Measurements from ENCODE around the gene SUN1.

The SUN1 gene

DNA sequence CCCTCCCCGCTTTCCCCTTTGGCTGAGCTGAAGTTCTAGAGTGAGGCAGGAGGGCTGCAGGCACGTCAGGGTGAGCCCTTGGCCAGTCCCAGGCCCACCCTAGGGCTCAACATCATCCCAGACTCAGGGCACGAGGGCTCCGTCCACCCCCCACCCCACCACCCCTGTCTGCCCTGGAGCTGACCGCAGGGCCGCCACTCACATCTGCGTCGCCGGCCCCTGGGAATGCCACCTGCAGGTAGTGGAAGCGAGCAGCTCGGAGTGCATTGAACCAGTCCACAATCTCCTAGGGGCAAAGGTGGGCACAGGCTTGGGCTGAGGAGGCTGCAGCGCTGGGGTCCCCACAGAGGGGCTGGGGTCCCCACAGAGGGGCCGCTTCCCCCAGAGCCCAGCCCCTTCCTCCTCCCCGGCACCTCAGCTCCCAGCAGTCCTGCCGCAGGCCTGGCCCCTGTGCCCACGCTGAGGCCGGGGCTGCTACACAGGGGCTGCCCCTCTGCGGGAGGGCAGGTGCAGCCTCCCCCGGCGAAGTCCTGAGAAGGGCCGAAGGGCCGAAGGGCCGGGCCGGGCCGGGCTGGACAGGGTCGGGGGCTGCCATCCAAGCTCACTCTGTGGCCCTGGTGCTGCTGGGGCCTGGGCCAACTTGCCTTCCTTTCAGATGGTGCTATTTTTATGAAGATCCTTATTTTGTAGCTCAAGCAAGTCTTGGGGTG lies 68.2 kb downstream of the SUN1 start:
- no peak overlapping the region for H3K27ac ChIP-seq
- no peak for TF ChIP-seq ZFX (IDR thresholded peaks at IDR 0.05; ENCODE audit: borderline replicate concordance)

DNA sequence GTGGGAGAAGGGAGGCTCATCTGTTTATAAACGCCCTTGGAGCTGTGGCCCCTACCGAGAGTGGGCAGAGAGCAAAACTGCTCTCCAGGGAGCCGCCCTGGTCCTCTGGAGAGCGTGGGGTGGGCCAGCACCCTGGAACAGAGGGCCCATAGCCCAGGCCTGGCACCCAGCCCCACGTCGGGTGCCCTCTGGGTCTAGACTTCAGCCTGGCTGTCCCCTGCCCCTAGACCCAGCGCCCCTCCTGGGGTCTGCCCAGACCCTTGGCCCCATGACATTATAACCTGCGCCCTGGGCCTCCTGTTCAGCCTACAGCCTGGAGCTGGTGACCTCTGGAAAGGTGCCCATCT lies 68.7 kb downstream of the SUN1 start:
- TF ChIP-seq, protein P1, sequence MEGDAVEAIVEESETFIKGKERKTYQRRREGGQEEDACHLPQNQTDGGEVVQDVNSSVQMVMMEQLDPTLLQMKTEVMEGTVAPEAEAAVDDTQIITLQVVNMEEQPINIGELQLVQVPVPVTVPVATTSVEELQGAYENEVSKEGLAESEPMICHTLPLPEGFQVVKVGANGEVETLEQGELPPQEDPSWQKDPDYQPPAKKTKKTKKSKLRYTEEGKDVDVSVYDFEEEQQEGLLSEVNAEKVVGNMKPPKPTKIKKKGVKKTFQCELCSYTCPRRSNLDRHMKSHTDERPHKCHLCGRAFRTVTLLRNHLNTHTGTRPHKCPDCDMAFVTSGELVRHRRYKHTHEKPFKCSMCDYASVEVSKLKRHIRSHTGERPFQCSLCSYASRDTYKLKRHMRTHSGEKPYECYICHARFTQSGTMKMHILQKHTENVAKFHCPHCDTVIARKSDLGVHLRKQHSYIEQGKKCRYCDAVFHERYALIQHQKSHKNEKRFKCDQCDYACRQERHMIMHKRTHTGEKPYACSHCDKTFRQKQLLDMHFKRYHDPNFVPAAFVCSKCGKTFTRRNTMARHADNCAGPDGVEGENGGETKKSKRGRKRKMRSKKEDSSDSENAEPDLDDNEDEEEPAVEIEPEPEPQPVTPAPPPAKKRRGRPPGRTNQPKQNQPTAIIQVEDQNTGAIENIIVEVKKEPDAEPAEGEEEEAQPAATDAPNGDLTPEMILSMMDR (IDR thresholded peaks at IDR 0.05) = no peak
- TF ChIP-seq ZFX (IDR thresholded peaks at IDR 0.05; ENCODE audit: borderline replicate concordance) = no peak

DNA sequence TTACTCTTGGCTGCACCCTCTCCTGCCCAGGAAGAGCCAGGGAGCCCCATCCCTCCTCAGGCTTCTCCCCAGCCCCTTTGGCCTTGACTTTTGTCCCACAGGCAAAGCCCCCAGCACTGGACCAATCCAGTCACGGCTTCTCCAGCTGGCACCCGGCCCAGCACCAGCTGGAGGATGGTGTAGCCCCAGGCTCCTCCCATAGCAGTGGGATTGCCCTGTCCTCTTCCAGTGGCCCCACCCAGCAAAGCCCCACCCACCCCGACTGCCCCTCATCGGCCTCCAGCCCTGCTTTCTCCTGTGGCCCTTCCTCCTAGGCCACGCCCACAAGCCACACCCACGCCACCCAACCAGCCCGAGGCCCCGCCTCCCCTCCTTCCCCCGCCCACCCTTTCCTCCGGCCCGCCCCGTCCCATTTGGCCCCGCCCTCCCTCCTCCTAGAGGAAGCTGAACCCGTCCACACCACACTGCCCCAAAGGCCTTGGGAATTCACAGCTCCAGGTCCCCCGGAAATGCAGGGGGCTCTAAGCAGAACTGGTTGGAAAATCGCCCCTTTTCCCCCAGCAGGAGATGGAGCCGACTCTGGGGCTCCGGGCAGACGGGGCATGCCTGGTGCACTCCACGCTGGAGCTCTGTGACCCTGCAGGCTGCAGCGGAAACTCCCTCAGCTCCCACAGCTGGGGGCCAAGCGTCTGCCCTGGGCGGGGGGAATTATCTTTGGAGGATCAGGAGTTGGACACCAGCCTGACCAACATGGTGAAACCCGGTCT lies 69.3 kb downstream of the SUN1 start:
- H3K27ac ChIP-seq = no peak overlapping the region
- no peak for TF ChIP-seq ZFX (IDR thresholded peaks at IDR 0.05; ENCODE audit: borderline replicate concordance)
- TF ChIP-seq, protein P1 (IDR thresholded peaks at IDR 0.05) = no peak

More for the DNA sequence above, 68.7 kb downstream of the SUN1 start:
- H3K27ac ChIP-seq = no peak overlapping the region

DNA sequence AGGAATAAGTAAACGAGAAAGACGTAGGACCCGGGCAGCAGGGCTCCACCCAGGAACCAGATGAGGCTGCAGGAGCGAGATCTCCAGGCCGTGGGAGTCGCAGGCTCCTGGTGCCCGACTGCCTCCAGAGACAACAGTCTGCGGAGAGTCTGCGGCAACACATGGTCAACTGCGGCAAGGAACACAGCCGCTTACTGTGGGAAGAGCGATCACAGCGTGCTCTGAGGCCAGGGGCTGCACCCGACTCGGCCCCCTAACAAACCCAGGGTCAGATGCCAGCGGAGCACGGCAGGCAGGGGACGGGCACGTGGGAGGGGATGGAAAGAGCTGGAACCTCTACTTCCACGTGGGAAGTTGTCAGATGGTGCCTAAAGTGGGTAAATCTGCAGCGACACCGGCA lies 70.7 kb downstream of the SUN1 start:
- no peak overlapping the region for H3K27ac ChIP-seq
- TF ChIP-seq, protein P1 (IDR thresholded peaks at IDR 0.05) = no peak
- TF ChIP-seq ZFX (IDR thresholded peaks at IDR 0.05; ENCODE audit: borderline replicate concordance) = no peak

DNA sequence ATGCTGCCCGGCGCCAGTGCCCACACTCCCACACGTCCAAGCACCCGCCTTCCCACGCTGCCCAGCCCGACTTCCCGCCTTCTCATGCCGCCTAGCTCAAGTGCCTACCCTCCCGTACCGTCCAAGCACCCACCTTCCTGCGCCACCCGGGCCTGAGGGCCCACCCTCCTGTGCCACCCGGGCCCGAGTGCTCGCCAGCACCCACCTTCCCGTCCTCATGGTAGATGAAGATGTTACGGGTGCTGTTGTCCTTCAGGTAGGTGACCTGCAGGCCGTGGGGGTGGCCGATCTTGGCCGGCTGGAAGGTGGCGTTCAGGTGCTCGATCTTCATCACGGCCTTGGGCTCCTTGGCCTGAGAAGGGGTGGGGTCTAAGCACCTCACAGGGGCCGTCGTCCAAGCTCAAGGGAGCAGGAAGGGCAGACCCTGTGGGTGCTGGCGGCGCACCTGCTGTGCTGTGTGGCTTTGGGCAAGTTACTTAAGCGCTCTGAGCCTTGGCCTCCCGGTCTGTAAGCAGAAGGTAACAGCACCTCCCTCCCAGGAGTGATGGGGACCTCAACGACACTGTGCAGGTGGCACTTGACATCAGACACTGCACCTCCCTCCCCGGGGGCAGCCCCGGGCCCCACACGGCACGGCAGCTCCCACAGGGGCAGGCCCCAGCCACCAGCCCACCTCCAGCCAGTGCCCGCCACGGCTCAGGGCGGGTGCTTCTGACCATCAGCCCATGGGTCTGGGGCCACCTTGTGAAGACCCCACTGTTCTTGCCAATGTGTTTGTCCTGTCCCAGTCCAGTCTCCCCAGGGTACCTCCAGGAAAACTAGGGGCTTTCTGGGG lies 71.9 kb downstream of the SUN1 start:
- no peak for TF ChIP-seq ZFX (IDR thresholded peaks at IDR 0.05; ENCODE audit: borderline replicate concordance)
- TF ChIP-seq, protein P1 (IDR thresholded peaks at IDR 0.05) = no peak
- no peak overlapping the region for H3K27ac ChIP-seq

DNA sequence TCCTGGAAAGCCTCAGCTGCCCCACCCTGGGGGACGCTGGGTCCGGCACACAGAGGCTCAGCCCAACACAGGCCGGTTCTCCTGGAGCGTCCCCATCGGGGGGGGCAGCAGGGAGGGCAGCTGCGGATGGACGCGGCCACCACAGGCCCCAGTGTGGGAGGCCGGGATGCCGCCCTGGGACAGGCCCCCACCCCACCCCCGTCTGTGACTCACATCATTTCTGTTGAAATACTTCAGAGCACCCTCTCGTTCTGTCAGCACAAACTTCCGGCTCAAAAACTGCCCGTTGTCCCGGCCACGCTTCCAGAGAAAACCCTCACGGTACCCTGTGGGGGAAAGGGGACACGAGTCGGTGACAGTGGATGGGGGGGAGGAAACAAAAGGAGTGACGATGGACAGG lies 72.6 kb downstream of the SUN1 start:
- no peak overlapping the region for H3K27ac ChIP-seq
- TF ChIP-seq, protein P1 (IDR thresholded peaks at IDR 0.05) = no peak
- no peak for TF ChIP-seq ZFX (IDR thresholded peaks at IDR 0.05; ENCODE audit: borderline replicate concordance)

DNA sequence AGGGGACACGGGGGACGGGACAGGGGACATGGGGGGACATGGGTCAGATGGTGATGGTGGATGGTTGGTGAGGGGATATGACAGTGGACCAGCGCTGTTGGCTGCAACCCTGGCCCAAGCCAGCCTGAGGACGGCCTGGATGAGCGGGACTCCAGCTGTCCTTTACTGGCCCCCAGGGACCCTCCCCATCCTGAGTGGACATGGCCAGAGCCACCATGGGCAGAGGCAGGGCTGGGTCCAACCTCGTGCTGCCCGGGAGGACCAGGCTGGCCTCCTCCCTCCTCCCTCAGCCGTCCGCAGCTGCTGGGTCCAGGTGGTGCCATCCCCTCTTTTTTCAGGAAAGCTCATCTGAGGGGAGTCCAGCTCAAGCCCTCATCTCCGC lies 74.5 kb downstream of the SUN1 start:
- no peak for TF ChIP-seq ZFX (IDR thresholded peaks at IDR 0.05; ENCODE audit: borderline replicate concordance)
- TF ChIP-seq, protein P1 (IDR thresholded peaks at IDR 0.05) = no peak
- no peak overlapping the region for H3K27ac ChIP-seq
